NCI-H1048 (cell line): ENCODE measurements around the gene HBD.

Experiments
- DNase-seq: peaks from one replicate; lab custom pipeline; 2025; lab: John Stamatoyannopoulos, UW

The HBD gene

GRCh38 chr11:5232176-5232575 lies 2.1 kb downstream of the HBD start:
- no peak for DNase-seq

DNA sequence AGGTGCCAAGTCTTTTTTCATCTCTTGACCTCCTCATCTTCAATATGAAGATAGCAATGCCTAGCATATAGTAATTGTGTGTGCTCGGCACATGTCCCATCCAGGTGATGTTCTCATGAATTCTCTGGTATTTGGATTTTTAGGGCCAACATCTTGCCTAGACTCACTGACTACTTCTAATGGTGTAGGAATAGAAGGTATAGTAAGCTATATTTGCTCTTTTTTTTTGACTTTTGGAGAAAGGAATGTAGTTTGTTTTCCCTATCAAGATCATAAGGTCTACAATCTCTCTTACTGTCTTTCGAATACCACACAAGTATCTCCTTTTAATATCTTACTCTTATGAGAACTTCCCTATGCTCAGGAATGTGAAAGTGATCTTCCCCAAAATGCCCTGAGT lies 3.2 kb downstream of the HBD start:
- DNase-seq, result no peak

DNA sequence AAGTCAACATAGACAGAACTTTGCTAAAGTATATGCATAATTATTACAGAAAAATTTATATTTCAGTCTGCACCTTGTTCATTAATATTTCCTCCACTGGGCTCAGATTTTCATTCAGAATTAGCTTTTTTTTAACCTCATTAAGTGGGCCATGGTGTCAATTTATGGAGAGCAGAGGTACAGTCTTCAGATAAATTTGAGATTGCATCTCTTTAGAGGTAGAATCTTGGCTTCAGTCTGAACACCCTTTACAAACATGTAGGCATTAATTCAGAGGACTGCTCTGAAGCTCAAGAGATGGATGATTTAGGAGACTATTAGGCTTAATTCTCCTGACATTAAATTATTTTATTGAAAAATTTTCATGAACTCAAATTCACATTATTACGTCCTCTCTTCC lies 4.0 kb downstream of the HBD start:
- no peak for DNase-seq

DNA sequence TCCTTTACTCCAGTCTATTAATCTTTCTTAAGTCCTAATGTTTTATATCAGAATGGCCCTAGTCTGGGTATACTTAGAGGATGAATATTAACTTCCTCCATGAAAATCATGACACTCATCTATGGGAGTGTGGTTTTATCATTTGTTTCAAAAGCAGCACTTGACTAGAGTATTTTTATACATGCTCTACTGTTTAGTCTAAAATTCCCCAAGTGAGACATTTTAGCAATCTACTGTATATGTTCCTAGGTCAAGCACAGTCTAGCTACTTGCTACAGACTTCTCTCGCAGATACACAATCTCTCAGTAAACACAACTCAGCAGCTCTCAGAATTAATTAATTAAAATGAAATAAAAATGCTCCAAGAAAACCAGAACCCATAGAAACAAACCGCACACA lies 4.5 kb downstream of the HBD start:
- DNase-seq, result no peak

DNA sequence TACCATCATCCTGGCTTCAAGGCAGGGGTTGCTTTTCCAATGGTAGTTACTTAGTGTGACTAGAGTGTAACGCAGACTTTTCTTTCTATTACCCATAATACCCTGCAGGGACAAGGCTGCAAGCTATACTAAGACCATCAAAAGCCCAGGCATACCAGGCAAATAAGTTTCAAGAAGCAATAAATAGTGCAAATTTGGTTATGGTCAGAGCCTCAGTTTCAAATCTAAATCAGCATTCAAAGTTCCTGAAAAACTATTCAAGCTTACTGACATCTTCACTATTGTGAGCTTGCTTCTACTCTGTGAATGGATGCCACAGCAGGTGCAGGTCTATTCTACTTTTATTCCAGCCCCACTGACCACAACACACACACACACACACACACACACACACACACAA lies 4.9 kb downstream of the HBD start:
- no peak for DNase-seq

GRCh38 chr11:5228124-5228523 lies 6.2 kb downstream of the HBD start:
- DNase-seq, result no peak

DNA sequence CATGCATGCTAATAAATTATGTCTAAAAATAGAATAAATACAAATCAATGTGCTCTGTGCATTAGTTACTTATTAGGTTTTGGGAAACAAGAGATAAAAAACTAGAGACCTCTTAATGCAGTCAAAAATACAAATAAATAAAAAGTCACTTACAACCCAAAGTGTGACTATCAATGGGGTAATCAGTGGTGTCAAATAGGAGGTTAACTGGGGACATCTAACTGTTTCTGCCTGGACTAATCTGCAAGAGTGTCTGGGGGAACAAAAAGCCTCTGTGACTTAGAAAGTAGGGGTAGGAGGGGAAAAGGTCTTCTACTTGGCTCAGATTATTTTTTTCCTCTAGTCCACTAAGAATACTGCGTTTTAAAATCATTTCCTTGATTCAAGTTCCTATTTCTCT lies 6.6 kb downstream of the HBD start:
- DNase-seq, result no peak

DNA sequence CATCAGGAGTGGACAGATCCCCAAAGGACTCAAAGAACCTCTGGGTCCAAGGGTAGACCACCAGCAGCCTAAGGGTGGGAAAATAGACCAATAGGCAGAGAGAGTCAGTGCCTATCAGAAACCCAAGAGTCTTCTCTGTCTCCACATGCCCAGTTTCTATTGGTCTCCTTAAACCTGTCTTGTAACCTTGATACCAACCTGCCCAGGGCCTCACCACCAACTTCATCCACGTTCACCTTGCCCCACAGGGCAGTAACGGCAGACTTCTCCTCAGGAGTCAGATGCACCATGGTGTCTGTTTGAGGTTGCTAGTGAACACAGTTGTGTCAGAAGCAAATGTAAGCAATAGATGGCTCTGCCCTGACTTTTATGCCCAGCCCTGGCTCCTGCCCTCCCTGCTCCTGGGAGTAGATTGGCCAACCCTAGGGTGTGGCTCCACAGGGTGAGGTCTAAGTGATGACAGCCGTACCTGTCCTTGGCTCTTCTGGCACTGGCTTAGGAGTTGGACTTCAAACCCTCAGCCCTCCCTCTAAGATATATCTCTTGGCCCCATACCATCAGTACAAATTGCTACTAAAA lies 7.5 kb downstream of the HBD start, which contains the start of gene HBB:
TSS of gene HBB (minus strand) at position 340 of the 579 bp plus-strand sequence. CDS start at position 290, 50 bp downstream.
- DNase-seq, result no peak

GRCh38 chr11:5225480-5225871 lies 8.8 kb downstream of the HBD start:
- no peak for DNase-seq

DNA sequence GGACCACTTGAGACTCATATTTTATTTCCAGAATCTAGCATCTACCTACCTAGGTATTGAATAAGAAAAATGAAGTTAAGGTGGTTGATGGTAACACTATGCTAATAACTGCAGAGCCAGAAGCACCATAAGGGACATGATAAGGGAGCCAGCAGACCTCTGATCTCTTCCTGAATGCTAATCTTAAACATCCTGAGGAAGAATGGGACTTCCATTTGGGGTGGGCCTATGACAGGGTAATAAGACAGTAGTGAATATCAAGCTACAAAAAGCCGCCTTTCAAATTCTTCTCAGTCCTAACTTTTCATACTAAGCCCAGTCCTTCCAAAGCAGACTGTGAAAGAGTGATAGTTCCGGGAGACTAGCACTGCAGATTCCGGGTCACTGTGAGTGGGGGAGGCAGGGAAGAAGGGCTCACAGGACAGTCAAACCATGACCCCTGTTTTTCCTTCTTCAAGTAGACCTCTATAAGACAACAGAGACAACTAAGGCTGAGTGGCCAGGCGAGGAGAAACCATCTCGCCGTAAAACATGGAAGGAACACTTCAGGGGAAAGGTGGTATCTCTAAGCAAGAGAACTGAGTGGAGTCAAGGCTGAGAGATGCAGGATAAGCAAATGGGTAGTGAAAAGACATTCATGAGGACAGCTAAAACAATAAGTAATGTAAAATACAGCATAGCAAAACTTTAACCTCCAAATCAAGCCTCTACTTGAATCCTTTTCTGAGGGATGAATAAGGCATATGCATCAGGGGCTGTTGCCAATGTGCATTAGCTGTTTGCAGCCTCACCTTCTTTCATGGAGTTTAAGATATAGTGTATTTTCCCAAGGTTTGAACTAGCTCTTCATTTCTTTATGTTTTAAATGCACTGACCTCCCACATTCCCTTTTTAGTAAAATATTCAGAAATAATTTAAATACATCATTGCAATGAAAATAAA lies 9.5 kb downstream of the HBD start:
- no peak for DNase-seq

GRCh38 chr11:5223686-5224085 lies 10.6 kb downstream of the HBD start:
- no peak for DNase-seq

DNA sequence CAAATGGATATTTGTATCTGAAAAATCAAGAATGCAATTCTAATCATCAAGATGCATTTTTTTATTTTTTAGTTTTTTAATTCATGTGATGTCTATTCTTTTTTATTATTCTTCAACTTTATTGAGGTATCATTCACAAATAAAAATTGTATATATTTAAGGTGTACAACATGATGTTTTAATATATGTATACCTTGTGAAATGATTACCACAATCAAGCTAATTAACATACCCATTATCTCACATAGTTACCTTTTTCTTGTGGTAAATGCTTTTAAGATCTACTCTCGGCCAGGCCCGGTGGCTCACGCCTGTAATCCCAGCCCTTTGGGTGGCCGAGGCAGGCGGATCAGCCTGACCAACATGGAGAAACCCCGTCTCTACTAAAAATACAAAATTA lies 11.1 kb downstream of the HBD start:
- no peak for DNase-seq

DNA sequence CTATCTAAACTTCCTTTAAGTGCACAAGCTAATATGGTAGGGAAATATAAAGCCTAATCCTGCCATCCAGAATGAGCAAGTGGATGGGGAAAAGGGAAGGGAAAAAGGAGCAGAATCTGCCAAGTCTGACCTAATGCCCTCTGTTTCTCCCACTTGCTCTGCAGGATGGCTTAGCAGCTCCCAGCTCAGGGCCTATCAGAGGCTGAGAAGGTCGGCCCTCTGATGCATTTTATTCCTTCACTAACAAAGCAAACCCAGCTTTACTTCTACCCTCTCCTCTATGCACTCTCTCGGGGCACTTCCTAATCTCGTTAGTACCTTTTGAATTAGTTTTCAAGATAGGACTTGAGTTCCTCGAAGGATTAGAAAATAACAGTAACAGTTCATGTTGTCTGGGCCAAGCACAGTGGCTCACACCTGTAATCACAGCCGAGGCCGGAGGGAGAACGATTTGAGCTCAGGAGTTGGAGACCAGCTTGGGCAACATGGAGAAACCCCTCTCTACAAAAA lies 23.9 kb downstream of the HBD start:
- DNase-seq, result no peak

GRCh38 chr11:5204787-5205186 lies 29.5 kb downstream of the HBD start:
- no peak for DNase-seq

DNA sequence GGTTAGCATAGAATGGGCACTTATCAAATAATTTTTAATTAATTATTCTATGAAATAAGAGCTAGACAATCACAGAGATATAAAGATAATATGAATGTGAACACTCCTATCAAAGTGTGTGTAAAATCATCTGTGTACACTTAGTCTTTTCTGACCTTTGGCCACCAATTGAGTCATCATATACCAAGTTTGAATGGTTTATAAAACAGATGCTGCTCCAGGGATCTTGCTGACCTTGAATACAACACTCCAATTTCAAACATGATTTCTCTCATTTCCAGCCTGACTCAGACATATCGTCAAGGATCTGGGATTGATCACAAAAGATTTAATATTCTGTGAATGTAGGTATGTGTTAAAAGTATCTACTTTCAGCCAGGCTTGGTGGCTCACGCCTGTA lies 30.9 kb downstream of the HBD start:
- DNase-seq, result no peak

GRCh38 chr11:5200582-5200981 lies 33.7 kb downstream of the HBD start, which contains the start of gene OR51V1:
Gene OR51V1 (minus strand): TSS chr11:5200682. CDS start chr11:5200682, 0 bp downstream.
- DNase-seq, result no peak

- DNase-seq, result no peak
Observed at GRCh38 chr11:5198285-5198684, 36.0 kb downstream of the HBD start.

GRCh38 chr11:5197536-5197935 lies 36.7 kb downstream of the HBD start:
- DNase-seq, result no peak

GRCh38 chr11:5196731-5197130 lies 37.6 kb downstream of the HBD start:
- DNase-seq, result no peak

- DNase-seq, result no peak
Observed at GRCh38 chr11:5196067-5196466, 38.2 kb downstream of the HBD start.

DNA sequence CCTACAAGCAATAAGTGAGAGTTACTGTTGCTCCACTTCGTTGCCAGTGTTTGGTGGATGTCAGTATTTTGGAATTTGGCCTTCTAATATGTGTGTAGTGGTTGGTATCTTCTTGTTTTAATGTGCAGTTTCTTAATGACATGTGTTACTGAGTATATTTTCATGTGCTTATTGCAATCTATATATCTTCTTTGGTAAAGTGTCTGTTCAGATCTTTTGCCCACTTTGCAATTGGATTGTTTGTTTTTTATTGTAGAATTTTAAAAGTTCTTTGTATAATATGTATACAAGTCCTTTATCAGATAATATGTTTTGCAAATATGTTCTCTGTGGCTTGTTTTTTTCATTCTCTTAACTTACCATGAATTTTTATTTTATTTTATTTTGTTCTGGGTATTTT lies 41.5 kb downstream of the HBD start:
- DNase-seq, result no peak

- DNase-seq, result no peak
Observed at GRCh38 chr11:5188201-5188600, 46.1 kb downstream of the HBD start.
